Activated naive CD4-positive, alpha-beta T cell treated with anti-CD3 and anti-CD28 coated beads, Interleukin-2, amount 10 ng/mL, durations not matched to agents 7 days and 5 days (primary cell): Measurements from ENCODE around the gene RPS15.

ENCODE experiments used
- CTCF ChIA-PET: fragments of 350-600 bp; sonication (Branson Sonifier 250); formaldehyde crosslinking; loops from one replicate; lab custom pipeline; 2021; ENCODE audit warnings: antibody characterized with exemption; lab: Charles Lee
- DNase-seq: peaks from one replicate; pipeline ENCODE4 v3.0.0-alpha.2; 2020
- H3K27ac Mint-ChIP-seq: one replicate; pipeline ENCODE4 v1.8.0; 2021; ENCODE audit warnings: mild to moderate bottlenecking, moderate library complexity, mixed read lengths
- H3K27me3 Mint-ChIP-seq: one replicate; pipeline ENCODE4 v1.8.0; 2021; ENCODE audit warnings: mild to moderate bottlenecking, mixed read lengths
- H3K36me3 Mint-ChIP-seq: one replicate; pipeline ENCODE4 v1.8.0; 2021; ENCODE audit warnings: mixed read lengths
- H3K4me1 Mint-ChIP-seq: one replicate; pipeline ENCODE4 v1.8.0; 2021; ENCODE audit warnings: mixed read lengths
- H3K4me3 Mint-ChIP-seq: one replicate; pipeline ENCODE4 v1.8.0; 2021; ENCODE audit warnings: mild to moderate bottlenecking, moderate library complexity, mixed read lengths
- H3K9me3 Mint-ChIP-seq: one replicate; pipeline ENCODE4 v1.8.0; 2021; ENCODE audit warnings: mixed read lengths

RPS15 gene

GRCh38 chr19:1489463-1490310, 51.5 kb downstream of the RPS15 start:
- DNase-seq = peak; percentile 34
- peak overlapping the region; percentile 70 for H3K27ac Mint-ChIP-seq
- H3K36me3 Mint-ChIP-seq = no peaks in the 10 kb centered on the region
- peaks cover 18% of the 10 kb centered on the region for H3K4me1 Mint-ChIP-seq
- H3K4me3 Mint-ChIP-seq = peak overlapping the region; percentile 85
- H3K9me3 Mint-ChIP-seq = no peaks in the 10 kb centered on the region
- peaks cover 38% of the 10 kb centered on the region for H3K27me3 Mint-ChIP-seq
- CTCF ChIA-PET = no interaction called here
